ENCODE data around the gene ST7L.
"Not testable (repeated sequence)": the region's sequence is repeated elsewhere in the genome, so short reads cannot be mapped to it uniquely, and the experiment has no call there.

ST7L gene

GRCh38 chr1:112492076-112492475 lies 126.9 kb downstream of the ST7L start:
- no peak for DNase-seq (ENCODE audit: low read depth)

- no peak for DNase-seq (ENCODE audit: low read depth)
These were observed 130.8 kb downstream of the ST7L start for GRCh38 chr1:112488141-112488540.

- not testable (repeated sequence) for DNase-seq (ENCODE audit: low read depth)
These were observed 131.3 kb downstream of the ST7L start for GRCh38 chr1:112487686-112488085.

DNA sequence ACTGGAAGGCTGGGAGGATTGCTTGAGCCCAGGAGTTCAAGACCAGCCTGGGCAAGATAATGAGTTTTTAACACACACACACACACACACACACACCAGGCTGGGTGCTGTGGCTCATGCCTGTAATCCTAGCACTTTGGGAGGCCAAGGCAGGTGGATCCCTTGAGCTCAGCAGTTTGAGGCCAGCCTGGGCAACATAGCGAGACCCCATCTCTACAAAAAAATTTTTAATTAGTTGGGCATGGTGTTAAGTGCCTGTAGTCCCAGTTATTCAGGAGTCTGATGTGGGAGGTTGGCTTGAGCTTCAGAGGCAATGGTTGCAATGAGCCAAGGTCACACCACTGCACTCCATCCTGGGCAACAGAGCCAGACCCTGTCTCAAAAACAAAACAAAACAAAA lies 132.9 kb downstream of the ST7L start:
- not testable (repeated sequence) for DNase-seq (ENCODE audit: low read depth)

DNA sequence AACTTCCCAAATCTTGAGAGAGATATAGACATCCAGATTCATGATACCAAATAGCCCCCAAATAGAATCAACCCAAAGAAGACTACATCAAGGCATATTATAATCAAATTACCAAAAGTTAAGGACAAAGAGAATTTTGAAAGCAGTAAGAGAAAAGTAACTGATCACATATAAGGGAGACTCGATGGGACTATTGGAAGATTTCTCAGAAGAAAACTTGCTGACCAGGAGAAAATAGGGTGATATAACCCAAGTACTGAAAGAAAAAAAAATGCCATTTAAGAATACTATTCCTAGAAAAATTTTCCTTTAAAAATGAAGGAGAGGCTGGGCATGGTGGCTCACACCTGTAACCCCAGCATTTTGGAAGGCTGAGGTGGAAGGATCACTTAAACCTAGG lies 140.6 kb downstream of the ST7L start:
- DNase-seq (ENCODE audit: low read depth), result no peak

GRCh38 chr1:112477550-112477949 lies 141.4 kb downstream of the ST7L start:
- no peak for DNase-seq (ENCODE audit: low read depth)

Data from stimulated activated CD8-positive, alpha-beta memory T cell treated with anti-CD3 and anti-CD28 coated beads, Interleukin-4, amount 100 ng/mL, for 24 hours (primary cell).